ENCODE data around the gene ARHGAP31. TPM values are rescaled to one million over a fixed set of nuclear protein-coding genes. Genes with fewer than 3 reads are reported as not detected.

ARHGAP31 gene
- total RNA-seq, 4 donors from 2014 or later, result 40.0 to 78.9 (median 55.0) TPM

DNA sequence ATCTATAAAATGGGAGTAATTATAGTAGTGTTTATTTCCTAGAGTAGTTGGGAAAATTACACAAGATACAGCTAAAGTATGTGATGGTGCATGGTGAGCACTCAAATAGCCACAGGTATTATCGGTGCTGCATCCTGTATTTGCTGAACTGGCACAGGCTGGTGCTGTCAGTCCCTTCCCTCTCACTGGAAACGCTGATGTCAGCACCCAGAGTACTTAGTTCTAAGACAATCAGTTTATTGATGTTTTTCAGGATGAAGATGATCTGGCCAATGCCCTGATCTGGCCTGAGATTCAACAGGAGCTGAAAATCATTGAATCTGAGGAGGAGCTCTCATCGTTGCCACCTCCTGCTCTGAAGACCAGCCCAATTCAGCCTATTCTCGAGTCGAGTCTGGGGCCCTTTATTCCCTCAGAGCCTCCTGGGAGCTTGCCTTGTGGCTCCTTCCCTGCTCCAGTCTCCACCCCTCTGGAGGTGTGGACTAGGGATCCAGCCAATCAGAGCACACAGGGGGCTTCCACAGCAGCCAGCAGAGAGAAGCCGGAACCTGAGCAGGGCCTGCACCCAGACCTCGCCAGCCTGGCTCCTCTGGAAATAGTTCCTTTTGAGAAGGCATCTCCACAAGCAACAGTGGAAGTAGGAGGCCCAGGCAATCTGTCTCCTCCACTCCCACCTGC lies 119.6 kb downstream of the ARHGAP31 start:
- intact Hi-C loops (cut with DNase I), result no loop called here
- TF ChIP-seq POLR2A (IDR thresholded peaks at IDR 0.05), result no peak
- TF ChIP-seq, protein P1, sequence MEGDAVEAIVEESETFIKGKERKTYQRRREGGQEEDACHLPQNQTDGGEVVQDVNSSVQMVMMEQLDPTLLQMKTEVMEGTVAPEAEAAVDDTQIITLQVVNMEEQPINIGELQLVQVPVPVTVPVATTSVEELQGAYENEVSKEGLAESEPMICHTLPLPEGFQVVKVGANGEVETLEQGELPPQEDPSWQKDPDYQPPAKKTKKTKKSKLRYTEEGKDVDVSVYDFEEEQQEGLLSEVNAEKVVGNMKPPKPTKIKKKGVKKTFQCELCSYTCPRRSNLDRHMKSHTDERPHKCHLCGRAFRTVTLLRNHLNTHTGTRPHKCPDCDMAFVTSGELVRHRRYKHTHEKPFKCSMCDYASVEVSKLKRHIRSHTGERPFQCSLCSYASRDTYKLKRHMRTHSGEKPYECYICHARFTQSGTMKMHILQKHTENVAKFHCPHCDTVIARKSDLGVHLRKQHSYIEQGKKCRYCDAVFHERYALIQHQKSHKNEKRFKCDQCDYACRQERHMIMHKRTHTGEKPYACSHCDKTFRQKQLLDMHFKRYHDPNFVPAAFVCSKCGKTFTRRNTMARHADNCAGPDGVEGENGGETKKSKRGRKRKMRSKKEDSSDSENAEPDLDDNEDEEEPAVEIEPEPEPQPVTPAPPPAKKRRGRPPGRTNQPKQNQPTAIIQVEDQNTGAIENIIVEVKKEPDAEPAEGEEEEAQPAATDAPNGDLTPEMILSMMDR (IDR thresholded peaks at IDR 0.05), result no peak
- no peaks in the 10 kb centered on the region for H3K9me3 ChIP-seq
- H3K27ac ChIP-seq, result no peak overlapping the region
- no peak overlapping the region for H3K4me3 ChIP-seq (replicated peaks in 1 of 3)
- 89% methylated on average over 4 to 7 of the region's 7 CpGs for WGBS, 2 donors
- H3K4me1 ChIP-seq, result no peaks in the 10 kb centered on the region
- H3K27me3 ChIP-seq, result no peaks in the 10 kb centered on the region
- no peak for DNase-seq
- H3K36me3 ChIP-seq, result peaks cover 31 to 40% of the 10 kb centered on the region in 2 donors

DNA sequence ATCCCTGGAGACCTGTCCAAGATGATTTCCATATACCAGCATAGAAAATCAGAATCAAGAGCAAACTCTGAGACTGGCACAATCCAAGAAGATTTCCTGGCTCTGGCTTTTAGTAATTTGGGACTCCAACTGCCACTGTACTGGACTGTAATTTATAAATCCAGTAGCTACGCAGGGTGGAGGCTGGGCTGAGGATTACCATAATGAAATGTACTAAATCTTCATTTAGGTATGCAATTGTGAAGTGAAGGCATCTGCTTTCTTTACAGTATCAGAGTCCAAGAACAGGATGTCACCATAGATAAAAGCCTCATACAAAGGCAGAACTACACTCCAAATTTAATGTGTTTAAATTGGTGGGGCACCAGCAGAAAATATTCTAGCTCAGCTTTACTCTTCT lies 122.7 kb downstream of the ARHGAP31 start:
- intact Hi-C loops (cut with DNase I), result no loop called here
- H3K4me1 ChIP-seq, result no peaks in the 10 kb centered on the region
- 86 to 100% methylated on average over 1 of the region's 1 CpG for WGBS, 2 donors
- no peaks in the 10 kb centered on the region for H3K9me3 ChIP-seq
- H3K4me3 ChIP-seq (replicated peaks in 1 of 3), result no peak overlapping the region
- peaks cover 13 to 26% of the 10 kb centered on the region in 2 donors for H3K36me3 ChIP-seq
- DNase-seq, result no peak
- no peak overlapping the region for H3K27ac ChIP-seq
- no peaks in the 10 kb centered on the region for H3K27me3 ChIP-seq
- TF ChIP-seq, protein P1 (IDR thresholded peaks at IDR 0.05), result no peak
- no peak for TF ChIP-seq POLR2A (IDR thresholded peaks at IDR 0.05)

DNA sequence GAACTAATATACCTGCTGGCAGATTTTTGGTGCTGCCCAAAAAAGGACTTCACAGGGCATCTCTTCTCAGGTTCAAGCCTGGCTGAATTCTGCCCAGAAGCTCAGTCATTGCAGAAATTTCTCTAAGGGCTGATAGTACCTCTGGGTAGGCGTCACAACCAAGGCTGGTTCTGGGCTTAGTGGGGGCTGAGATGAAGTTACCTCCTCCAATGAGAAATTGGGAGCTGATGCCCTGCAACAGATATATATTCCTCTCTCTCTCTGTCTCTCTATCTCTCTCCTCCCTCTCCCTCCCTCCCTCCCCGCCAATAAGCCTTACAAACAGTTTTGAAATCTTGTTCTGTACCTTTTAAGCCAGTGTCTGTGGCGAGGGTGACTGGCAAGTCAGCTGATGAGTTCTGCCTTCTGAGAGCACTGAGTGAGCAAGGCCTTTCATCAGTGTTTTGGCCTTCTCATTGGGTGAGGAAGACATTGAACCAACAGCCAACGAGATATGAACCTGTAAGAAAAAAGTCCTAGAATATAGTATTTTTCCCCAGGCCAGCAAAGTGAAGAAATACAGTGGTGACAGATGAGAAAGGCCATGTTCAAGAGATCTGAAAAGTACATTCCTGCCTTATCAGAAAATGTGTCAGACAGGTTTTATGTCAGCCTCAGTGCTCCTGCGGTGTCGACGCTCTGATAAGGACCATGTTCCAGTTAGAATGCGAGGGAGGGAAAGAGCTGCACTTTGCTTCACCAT lies 123.8 kb downstream of the ARHGAP31 start:
- Histone ChIP-seq H3K27ac (no peak overlapping the region), H3K4me1 (no peaks in the 10 kb centered on the region), H3K36me3 (peaks cover 13 to 26% of the 10 kb centered on the region in 2 donors), H3K9me3 (no peaks in the 10 kb centered on the region), H3K4me3 (replicated peaks in 1 of 3) (no peak overlapping the region), H3K27me3 (no peaks in the 10 kb centered on the region)
- no peak for DNase-seq
- intact Hi-C loops (cut with DNase I), result no loop called here
- TF ChIP-seq, protein P1 (IDR thresholded peaks at IDR 0.05), result no peak
- TF ChIP-seq POLR2A (IDR thresholded peaks at IDR 0.05), result no peak
- 87 to 93% methylated on average over 8 of the region's 8 CpGs for WGBS, 2 donors

DNA sequence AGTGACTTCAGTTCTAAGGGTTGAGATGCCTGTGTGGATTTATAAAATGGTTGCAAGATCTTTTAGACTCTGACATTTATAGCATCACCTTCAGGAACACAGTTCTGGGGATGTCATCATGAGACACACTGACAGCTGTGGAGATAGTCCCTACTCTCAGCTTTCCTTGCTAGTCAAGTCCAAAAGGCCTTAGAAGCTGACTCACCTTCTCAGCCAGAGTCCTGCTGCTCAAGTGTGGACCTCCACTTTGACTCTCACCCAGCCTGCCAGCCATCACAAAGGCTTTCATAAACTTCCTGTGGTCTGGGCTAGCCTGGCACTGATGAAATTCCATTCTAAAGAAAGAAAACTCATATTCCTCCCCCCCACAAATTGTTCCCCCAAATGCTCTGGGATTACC lies 124.5 kb downstream of the ARHGAP31 start:
- TF ChIP-seq, protein P1 (IDR thresholded peaks at IDR 0.05), result no peak
- no peak for TF ChIP-seq POLR2A (IDR thresholded peaks at IDR 0.05)
- Histone ChIP-seq H3K4me3 (replicated peaks in 1 of 3) (no peak overlapping the region), H3K4me1 (no peaks in the 10 kb centered on the region), H3K9me3 (no peaks in the 10 kb centered on the region), H3K27me3 (no peaks in the 10 kb centered on the region), H3K36me3 (peaks cover 13 to 26% of the 10 kb centered on the region in 2 donors), H3K27ac (no peak overlapping the region)
- DNase-seq, result no peak
- intact Hi-C loops (cut with DNase I), result no loop called here

DNA sequence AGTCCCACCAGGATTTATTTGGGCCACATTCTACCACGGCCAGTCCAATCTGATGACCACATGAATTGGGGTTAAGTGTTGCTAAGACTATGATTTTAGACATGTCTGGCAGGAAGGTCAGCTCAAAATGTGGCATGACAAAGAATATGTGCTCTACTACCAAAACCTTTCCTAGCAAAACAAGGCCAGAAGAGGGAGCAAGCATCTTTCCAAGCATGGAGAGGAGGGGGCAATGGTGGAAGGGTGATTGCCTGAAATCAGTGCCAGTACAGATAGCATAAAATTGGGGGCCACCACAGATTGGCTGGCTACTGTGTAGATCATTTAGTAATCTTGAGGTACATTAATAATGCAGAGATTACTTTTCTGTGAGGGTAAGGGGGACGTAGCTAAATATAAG lies 126.0 kb downstream of the ARHGAP31 start:
- no peak for DNase-seq
- intact Hi-C loops (cut with DNase I), result no loop called here
- Histone ChIP-seq H3K36me3 (peaks cover 0 to 14% of the 10 kb centered on the region in 2 donors), H3K4me1 (no peaks in the 10 kb centered on the region), H3K9me3 (no peaks in the 10 kb centered on the region), H3K27ac (no peak overlapping the region), H3K4me3 (replicated peaks in 1 of 3) (no peak overlapping the region), H3K27me3 (no peaks in the 10 kb centered on the region)
- 46 to 70% methylated on average over 2 of the region's 2 CpGs for WGBS, 2 donors
- no peak for TF ChIP-seq POLR2A (IDR thresholded peaks at IDR 0.05)
- TF ChIP-seq, protein P1 (IDR thresholded peaks at IDR 0.05), result peak in 1 of 6 experiments; percentile 6
